Smooth muscle cell (in vitro differentiated cells): Measurements from ENCODE around the gene FAM76A. TPM values are rescaled to one million over a fixed set of nuclear protein-coding genes. Genes with fewer than 3 reads are reported as not detected.
A peak's percentile ranks its signal among the peaks of the same experiment; 100 is the strongest.
"Not testable (repeated sequence)": the region's sequence is repeated elsewhere in the genome, so short reads cannot be mapped to it uniquely, and the experiment has no call there.

Experiments used
- DNase-seq: peaks from one replicate; lab custom pipeline; 2025; ENCODE audit not compliant: unreplicated experiment; lab: John Stamatoyannopoulos, UW
- H2AFZ ChIP-seq: fragments of 200-600 bp; sonication (generic); 2 replicates; pipeline ENCODE4 v1.6.0; 2016; ENCODE audit warnings: antibody characterized with exemption, low read depth, mild to moderate bottlenecking
- H3F3A ChIP-seq: fragments of 200-600 bp; sonication (generic); 2 replicates; pipeline ENCODE4 v1.6.0; 2017; ENCODE audit warnings: antibody characterized with exemption, low read depth
- H3K27ac ChIP-seq: fragments of 200-600 bp; sonication (generic); 2 replicates; pipeline ENCODE4 v1.5.1; 2016; ENCODE audit warnings: low read depth, mild to moderate bottlenecking
- H3K27me3 ChIP-seq: fragments of 200-600 bp; sonication (generic); 2 replicates; pipeline ENCODE4 v1.6.1; 2016; ENCODE audit warnings: low read depth, mild to moderate bottlenecking
- H3K36me3 ChIP-seq: fragments of 200-600 bp; sonication (generic); 2 replicates; pipeline ENCODE4 v1.5.1; 2016; ENCODE audit warnings: low read depth
- H3K4me1 ChIP-seq: fragments of 200-600 bp; sonication (generic); 2 replicates; pipeline ENCODE4 v1.5.1; 2016; ENCODE audit warnings: low read depth
- H3K4me2 ChIP-seq: fragments of 200-600 bp; sonication (generic); 2 replicates; pipeline ENCODE4 v1.6.0; 2016; ENCODE audit warnings: mild to moderate bottlenecking
- H3K4me3 ChIP-seq: fragments of 200-600 bp; sonication (generic); 2 replicates; pipeline ENCODE4 v1.5.1; 2016; ENCODE audit warnings: mild to moderate bottlenecking
- H3K79me2 ChIP-seq: fragments of 200-600 bp; sonication (generic); 2 replicates; pipeline ENCODE4 v1.6.0; 2016; ENCODE audit warnings: low read depth, mild to moderate bottlenecking
- H3K9ac ChIP-seq: fragments of 200-600 bp; sonication (generic); 2 replicates; pipeline ENCODE4 v1.6.0; 2016; ENCODE audit warnings: low read depth
- H3K9me3 ChIP-seq: fragments of 200-600 bp; sonication (generic); replicated peaks from 2 replicates; pipeline ENCODE4 v1.5.1; 2016; ENCODE audit warnings: low read depth
- H4K20me1 ChIP-seq: fragments of 200-600 bp; sonication (generic); 2 replicates; pipeline ENCODE4 v1.6.0; 2016; ENCODE audit warnings: low read depth
- CTCF ChIP-seq: fragments of 200-600 bp; sonication (generic); IDR thresholded peaks from 2 replicates; pipeline ENCODE4 v1.5.1; 2017; ENCODE audit warnings: borderline replicate concordance, mild to moderate bottlenecking, antibody characterized with exemption; ENCODE audit not compliant: insufficient read depth, poor library complexity, severe bottlenecking
- WGBS: methylation state at CpG from one replicate; pipeline ENCODE4 v1.1.7; 2016; ENCODE audit warnings: low lambda C conversion rate; 5-methylcytosine and 5-hydroxymethylcytosine counted together
- polyA plus RNA-seq: library from polyadenylated mRNA; unstranded; fragments of >200 nt; fragmentation: Nextera tagmentation; extraction: Ambion mirVana; gene quantifications from 2 replicates; pipeline ENCODE4 v1.2.1, GENCODE V29; 2016
- total RNA-seq: library from RNA; depleted of rRNA; stranded (reverse); fragments of >200 nt; gene quantifications from 2 replicates; pipeline ENCODE4 v1.2.3, GENCODE V29; 2014

The FAM76A gene
- total and polyA plus RNA-seq, 2 experiments from 2014 or later, result 3.1 to 9.0 TPM

- Histone ChIP-seq H3K4me3 (peak overlapping the region; percentile 80), H3K27ac (peak overlapping the region; percentile 73), H3K9ac (peak overlapping the region; percentile 90), H3K79me2 (peaks cover 56% of the 10 kb centered on the region), H4K20me1 (peaks cover 51% of the 10 kb centered on the region), H3K4me2 (peak overlapping the region; percentile 89), H3K4me1 (peaks cover 15% of the 10 kb centered on the region), H3K27me3 (no peaks in the 10 kb centered on the region), H2AFZ (no peak overlapping the region), H3F3A (no peaks in the 10 kb centered on the region), H3K9me3 (no peaks in the 10 kb centered on the region), H3K36me3 (no peaks in the 10 kb centered on the region)
- TF ChIP-seq CTCF, result no peak
- 34% methylated on average over 3 of the region's 3 CpGs for whole genome bisulfite sequencing
- DNase-seq, result no peak
These were observed 48.2 kb downstream of the FAM76A start for GRCh38 chr1:27773826-27774445.

GRCh38 chr1:27774654-27775053, 48.9 kb downstream of the FAM76A start:
- peaks cover 15% of the 10 kb centered on the region for H3K4me1 ChIP-seq
- no peaks in the 10 kb centered on the region for H3K27me3 ChIP-seq
- H3K79me2 ChIP-seq, result peaks cover 64% of the 10 kb centered on the region
- 94% methylated on average over 2 of the region's 2 CpGs for WGBS
- TF ChIP-seq CTCF, result no peak
- H3K4me2 ChIP-seq, result peak overlapping the region; percentile 89
- no peak overlapping the region for H2AFZ ChIP-seq
- no peaks in the 10 kb centered on the region for H3K9me3 ChIP-seq
- H3K27ac ChIP-seq, result peak overlapping the region; percentile 73
- no peak for DNase-seq
- H3K9ac ChIP-seq, result peak overlapping the region; percentile 90
- H3K36me3 ChIP-seq, result no peaks in the 10 kb centered on the region
- H3K4me3 ChIP-seq, result peak overlapping the region; percentile 80
- peaks cover 58% of the 10 kb centered on the region for H4K20me1 ChIP-seq
- H3F3A ChIP-seq, result no peaks in the 10 kb centered on the region

GRCh38 chr1:27775336-27775735, 49.6 kb downstream of the FAM76A start:
- whole genome bisulfite sequencing, result 72% methylated on average over 3 of the region's 3 CpGs
- H3K27ac ChIP-seq, H3K4me3 ChIP-seq, H3K9ac ChIP-seq, DNase-seq, H3F3A ChIP-seq, H3K27me3 ChIP-seq, H3K36me3 ChIP-seq, H3K9me3 ChIP-seq, H2AFZ ChIP-seq: not testable (repeated sequence)
- Histone ChIP-seq H3K4me1 (peaks cover 15% of the 10 kb centered on the region), H3K4me2 (peak overlapping the region; percentile 89), H4K20me1 (peaks cover 65% of the 10 kb centered on the region), H3K79me2 (peaks cover 70% of the 10 kb centered on the region)

DNA sequence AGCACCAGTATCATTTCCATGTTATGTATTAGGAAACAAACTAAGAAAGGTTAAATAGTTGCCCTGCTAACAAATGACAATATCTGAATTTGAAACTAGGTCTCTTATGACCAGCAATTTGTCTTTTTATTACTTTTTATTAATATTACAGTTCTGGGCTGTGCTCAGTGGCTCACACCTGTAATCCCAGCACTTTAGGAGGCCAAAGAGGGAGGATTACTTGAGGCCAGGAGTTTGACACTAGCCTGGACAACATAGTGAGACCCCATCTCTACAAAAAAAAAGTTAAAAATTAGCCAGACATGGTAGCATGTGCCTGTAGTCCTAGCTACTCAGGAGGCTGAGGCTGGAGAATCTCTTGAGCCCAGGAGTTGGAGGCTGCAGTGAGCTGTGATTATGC, 50.5 kb downstream of the FAM76A start:
- H3K27me3 ChIP-seq, H3F3A ChIP-seq, H3K4me3 ChIP-seq, H3K36me3 ChIP-seq, DNase-seq, H3K27ac ChIP-seq, H3K9me3 ChIP-seq, H3K9ac ChIP-seq, H3K4me2 ChIP-seq, H2AFZ ChIP-seq: not testable (repeated sequence)
- H3K4me1 ChIP-seq, result peaks cover 15% of the 10 kb centered on the region
- H4K20me1 ChIP-seq, result peaks cover 72% of the 10 kb centered on the region
- H3K79me2 ChIP-seq, result peaks cover 80% of the 10 kb centered on the region

GRCh38 chr1:27778056-27778455, 52.3 kb downstream of the FAM76A start:
- H3K9ac ChIP-seq, result no peak overlapping the region
- H3K27ac ChIP-seq, result no peak overlapping the region
- no peaks in the 10 kb centered on the region for H3F3A ChIP-seq
- H3K79me2 ChIP-seq, result peaks cover 91% of the 10 kb centered on the region
- H2AFZ ChIP-seq, result no peak overlapping the region
- no peak overlapping the region for H3K4me3 ChIP-seq
- H3K36me3 ChIP-seq, result no peaks in the 10 kb centered on the region
- no peaks in the 10 kb centered on the region for H3K9me3 ChIP-seq
- peaks cover 86% of the 10 kb centered on the region for H4K20me1 ChIP-seq
- DNase-seq, result no peak
- H3K27me3 ChIP-seq, result no peaks in the 10 kb centered on the region
- H3K4me2 ChIP-seq, result no peak overlapping the region
- H3K4me1 ChIP-seq, result peaks cover 15% of the 10 kb centered on the region
- TF ChIP-seq CTCF, result no peak
- WGBS, result 97% methylated on average over 3 of the region's 3 CpGs
